Sigmoid colon (tissue), 7 donors: ENCODE results near the gene NKX2-1. TPM values are rescaled to one million over a fixed set of nuclear protein-coding genes. Genes with fewer than 3 reads are reported as not detected.

Experiments
- DNase-seq: peaks from one replicate; pipeline ENCODE4 v3.0.0-alpha.2; 2019
- H3K27ac ChIP-seq, 4 donors: fragments of 200-600 bp; sonication (generic); one replicate each; pipeline ENCODE4 v1.5.1; 2016 to 2019; ENCODE audit warnings: mild to moderate bottlenecking in 1 of 4
- H3K27me3 ChIP-seq, 3 donors: fragments of 200-600 bp; sonication (generic); one replicate each; pipeline ENCODE4 v1.5.1; 2019; ENCODE audit warnings: mild to moderate bottlenecking in 1 of 3
- H3K36me3 ChIP-seq, 4 donors: fragments of 200-600 bp; sonication (generic); one replicate each; pipeline ENCODE4 v1.5.1; 2016 to 2019
- H3K4me1 ChIP-seq, 4 donors: fragments of 200-600 bp; sonication (generic); one replicate each; pipeline ENCODE4 v1.5.1; 2017 to 2019
- H3K4me3 ChIP-seq, 4 donors: fragments of 200-600 bp; sonication (generic); one replicate each; pipeline ENCODE4 v1.5.1; 2017 to 2019; ENCODE audit warnings: mild to moderate bottlenecking in 2 of 4, moderate library complexity in 1 of 4
- H3K9me3 ChIP-seq, 4 donors: fragments of 200-600 bp in 3 of 4; sonication (generic) in 3 of 4; one replicate each; pipeline versions ENCODE4 v1.5.1 to v1.6.1; 2013 to 2019
- EP300 ChIP-seq, 4 donors: sonication (generic); formaldehyde crosslinking; IDR thresholded peaks; one replicate each; pipeline ENCODE4 v1.6.1; 2017; ENCODE audit warnings: antibody characterized with exemption in 4 of 4
- POLR2A ChIP-seq, 2 donors: fragments of 450-650 bp; IDR thresholded peaks; one replicate each; pipeline ENCODE4 v1.6.1; 2016; ENCODE audit warnings: antibody characterized with exemption in 2 of 2, mild to moderate bottlenecking in 2 of 2, moderate library complexity in 2 of 2
- POLR2AphosphoS5 ChIP-seq, 4 donors: sonication (generic); formaldehyde crosslinking; IDR thresholded peaks; one replicate each; pipeline ENCODE4 v1.6.1; 2017; ENCODE audit warnings: antibody characterized with exemption in 4 of 4
- WGBS, 2 donors: extraction: QIAGEN DNeasy Blood & Tissue Kit; methylation state at CpG; one replicate each; pipeline ENCODE4 v1.1.7; 2013; 5-methylcytosine and 5-hydroxymethylcytosine counted together
- intact Hi-C: fragments of 100-400 bp; cut with DNase I; formaldehyde crosslinking; loops from one replicate; pipeline ENCODE4 v1.15.1; 2023
- polyA plus RNA-seq, 3 donors: library from polyadenylated mRNA; stranded (reverse); fragments of 200-250 nt; gene quantifications; one replicate each; pipeline ENCODE4 v1.2.3, GENCODE V29; 2013
- total RNA-seq, 4 donors: library from RNA; depleted of rRNA; stranded (reverse); fragments of >200 nt; gene quantifications; one replicate each; pipeline ENCODE4 v1.1.0, GENCODE V29; 2016
- TF ChIP-seq, protein P1 (sequence below), 4 experiments: fragments of 450-650 bp in 3 of 4; fragments of 200-600 bp in 1 of 4; IDR thresholded peaks; one replicate each; pipeline ENCODE4 v1.5.1; 2016 to 2019; ENCODE audit warnings: antibody characterized with exemption in 4 of 4, mild to moderate bottlenecking in 3 of 4, moderate library complexity in 2 of 4
- donor health status: healthy with polysubstance abuse.
- donor health status: Bipolar disorder and iron deficiency.
- donor health status: healthy.

NKX2-1 gene
- total and polyA plus RNA-seq, 7 donors: not detected

DNA sequence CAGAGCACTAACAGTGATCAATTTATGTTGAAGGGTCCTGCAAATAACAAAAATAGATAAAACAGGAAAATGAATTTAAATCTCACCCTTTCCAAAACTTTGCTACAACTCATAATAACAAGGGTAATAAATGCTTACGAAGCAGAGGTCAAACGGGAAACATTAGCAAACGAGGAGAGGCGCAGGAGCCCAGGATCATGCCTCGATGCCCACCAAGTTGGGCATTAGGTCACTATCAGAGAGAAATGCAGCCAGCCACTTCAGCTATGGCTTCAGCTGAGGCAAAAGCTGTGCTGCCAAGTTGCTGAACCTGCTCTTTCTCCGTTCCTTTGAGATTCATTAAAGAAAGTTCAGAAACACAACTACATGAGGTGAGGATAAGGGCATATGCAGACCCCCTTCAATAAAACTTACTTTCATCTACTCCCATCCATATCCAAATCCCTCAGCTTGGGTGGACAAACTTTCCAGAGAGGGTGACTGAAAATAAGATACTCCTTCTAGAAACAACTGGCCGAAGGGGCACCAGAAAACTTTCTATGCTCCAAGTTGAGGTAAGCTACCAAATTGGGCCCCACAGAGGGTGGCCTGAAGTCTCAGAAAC, 7.9 kb downstream of the NKX2-1 start:
- intact Hi-C loops: no loop called here
- peaks cover 46 to 98% (median 85%) of the 10 kb centered on the region in 3 donors for H3K27me3 ChIP-seq
- DNase-seq: no peak
- no peak overlapping the region for H3K27ac ChIP-seq
- no peak overlapping the region for H3K4me3 ChIP-seq
- no peaks in the 10 kb centered on the region for H3K9me3 ChIP-seq
- TF ChIP-seq, protein P1, sequence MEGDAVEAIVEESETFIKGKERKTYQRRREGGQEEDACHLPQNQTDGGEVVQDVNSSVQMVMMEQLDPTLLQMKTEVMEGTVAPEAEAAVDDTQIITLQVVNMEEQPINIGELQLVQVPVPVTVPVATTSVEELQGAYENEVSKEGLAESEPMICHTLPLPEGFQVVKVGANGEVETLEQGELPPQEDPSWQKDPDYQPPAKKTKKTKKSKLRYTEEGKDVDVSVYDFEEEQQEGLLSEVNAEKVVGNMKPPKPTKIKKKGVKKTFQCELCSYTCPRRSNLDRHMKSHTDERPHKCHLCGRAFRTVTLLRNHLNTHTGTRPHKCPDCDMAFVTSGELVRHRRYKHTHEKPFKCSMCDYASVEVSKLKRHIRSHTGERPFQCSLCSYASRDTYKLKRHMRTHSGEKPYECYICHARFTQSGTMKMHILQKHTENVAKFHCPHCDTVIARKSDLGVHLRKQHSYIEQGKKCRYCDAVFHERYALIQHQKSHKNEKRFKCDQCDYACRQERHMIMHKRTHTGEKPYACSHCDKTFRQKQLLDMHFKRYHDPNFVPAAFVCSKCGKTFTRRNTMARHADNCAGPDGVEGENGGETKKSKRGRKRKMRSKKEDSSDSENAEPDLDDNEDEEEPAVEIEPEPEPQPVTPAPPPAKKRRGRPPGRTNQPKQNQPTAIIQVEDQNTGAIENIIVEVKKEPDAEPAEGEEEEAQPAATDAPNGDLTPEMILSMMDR (IDR thresholded peaks at IDR 0.05): no peak
- TF ChIP-seq POLR2AphosphoS5 (IDR thresholded peaks at IDR 0.05) (no peak), EP300 (IDR thresholded peaks at IDR 0.05) (no peak), POLR2A (IDR thresholded peaks at IDR 0.05) (no peak)
- whole genome bisulfite sequencing, 2 donors: 10 to 11% methylated on average over 7 of the region's 7 CpGs
- peaks cover 0 to 11% (median 7%) of the 10 kb centered on the region in 4 donors for H3K4me1 ChIP-seq
- no peaks in the 10 kb centered on the region for H3K36me3 ChIP-seq

DNA sequence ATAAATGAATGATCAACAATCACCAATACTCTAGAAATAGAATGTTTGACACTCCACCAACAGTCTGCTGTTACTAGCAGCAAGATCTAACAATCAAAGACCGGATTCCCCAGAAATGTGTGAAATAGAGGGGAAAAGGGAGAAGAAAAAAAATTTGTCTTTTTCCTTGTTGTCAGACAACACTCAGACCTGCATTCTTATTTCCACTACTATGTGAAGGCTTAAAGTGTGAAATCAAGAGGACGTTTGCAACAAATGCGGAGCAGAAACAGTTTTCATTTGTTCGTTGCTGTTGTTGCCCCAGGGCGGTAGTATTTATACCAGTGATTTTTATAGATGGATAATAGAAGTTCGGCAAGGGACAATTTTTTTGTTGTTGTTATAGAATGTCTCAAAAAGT, 9.2 kb downstream of the NKX2-1 start:
- 14 to 16% methylated on average over 6 of the region's 6 CpGs for WGBS, 2 donors
- Histone ChIP-seq H3K4me3 (no peak overlapping the region), H3K4me1 (peaks cover 0 to 14% (median 9%) of the 10 kb centered on the region in 4 donors), H3K36me3 (no peaks in the 10 kb centered on the region), H3K27ac (no peak overlapping the region), H3K9me3 (no peaks in the 10 kb centered on the region), H3K27me3 (peaks cover 51 to 98% (median 86%) of the 10 kb centered on the region in 3 donors)
- DNase-seq: no peak
- TF ChIP-seq POLR2AphosphoS5 (IDR thresholded peaks at IDR 0.05): no peak
- no peak for TF ChIP-seq EP300 (IDR thresholded peaks at IDR 0.05)
- TF ChIP-seq POLR2A (IDR thresholded peaks at IDR 0.05): no peak
- TF ChIP-seq, protein P1 (IDR thresholded peaks at IDR 0.05): no peak
- intact Hi-C loops: no loop called here

DNA sequence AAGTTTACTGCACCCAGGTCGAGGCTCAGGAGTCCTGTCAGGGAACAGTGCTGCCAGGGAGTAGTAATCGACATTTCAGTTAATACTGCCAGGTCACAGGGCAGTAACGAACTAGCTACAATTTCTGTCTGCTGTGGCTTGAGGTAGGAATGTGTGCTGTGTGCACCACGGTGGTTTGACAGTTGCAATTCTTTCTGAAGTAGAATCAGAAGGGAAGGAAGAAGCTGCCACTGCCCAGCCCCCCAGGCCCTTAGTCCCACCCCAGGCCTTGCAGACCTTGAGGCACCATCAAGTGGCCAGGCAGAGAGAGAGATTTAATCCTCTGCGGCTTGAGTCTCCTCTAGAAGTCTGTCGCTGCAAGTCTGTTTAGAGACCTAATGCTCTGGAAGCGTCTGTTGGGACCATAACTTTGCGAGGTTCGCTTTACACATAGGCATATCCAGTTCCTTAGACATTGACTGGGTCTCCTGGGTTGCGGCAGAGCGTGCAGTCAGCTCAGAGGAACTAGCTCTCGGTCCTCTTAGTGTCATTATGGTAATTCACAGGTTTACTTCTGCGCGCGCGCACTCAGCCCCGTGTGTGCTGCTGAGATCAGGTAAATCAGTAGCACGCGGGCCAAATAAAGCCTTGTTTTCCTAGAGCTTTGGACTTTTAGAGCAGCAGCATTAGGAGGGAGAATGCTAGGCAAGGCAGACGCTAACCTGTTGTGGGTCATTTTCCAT, 9.8 kb downstream of the NKX2-1 start:
- H3K36me3 ChIP-seq: no peaks in the 10 kb centered on the region
- intact Hi-C loops: no loop called here
- 4 to 5% methylated on average over 20 of the region's 20 CpGs for WGBS, 2 donors
- peaks cover 56 to 98% (median 92%) of the 10 kb centered on the region in 3 donors for H3K27me3 ChIP-seq
- H3K27ac ChIP-seq: no peak overlapping the region
- peaks cover 0 to 20% (median 14%) of the 10 kb centered on the region in 4 donors for H3K4me1 ChIP-seq
- no peak overlapping the region for H3K4me3 ChIP-seq
- TF ChIP-seq POLR2A (IDR thresholded peaks at IDR 0.05) (no peak), POLR2AphosphoS5 (IDR thresholded peaks at IDR 0.05) (no peak), EP300 (IDR thresholded peaks at IDR 0.05) (no peak)
- TF ChIP-seq, protein P1 (IDR thresholded peaks at IDR 0.05): no peak
- DNase-seq: no peak
- H3K9me3 ChIP-seq: no peaks in the 10 kb centered on the region

DNA sequence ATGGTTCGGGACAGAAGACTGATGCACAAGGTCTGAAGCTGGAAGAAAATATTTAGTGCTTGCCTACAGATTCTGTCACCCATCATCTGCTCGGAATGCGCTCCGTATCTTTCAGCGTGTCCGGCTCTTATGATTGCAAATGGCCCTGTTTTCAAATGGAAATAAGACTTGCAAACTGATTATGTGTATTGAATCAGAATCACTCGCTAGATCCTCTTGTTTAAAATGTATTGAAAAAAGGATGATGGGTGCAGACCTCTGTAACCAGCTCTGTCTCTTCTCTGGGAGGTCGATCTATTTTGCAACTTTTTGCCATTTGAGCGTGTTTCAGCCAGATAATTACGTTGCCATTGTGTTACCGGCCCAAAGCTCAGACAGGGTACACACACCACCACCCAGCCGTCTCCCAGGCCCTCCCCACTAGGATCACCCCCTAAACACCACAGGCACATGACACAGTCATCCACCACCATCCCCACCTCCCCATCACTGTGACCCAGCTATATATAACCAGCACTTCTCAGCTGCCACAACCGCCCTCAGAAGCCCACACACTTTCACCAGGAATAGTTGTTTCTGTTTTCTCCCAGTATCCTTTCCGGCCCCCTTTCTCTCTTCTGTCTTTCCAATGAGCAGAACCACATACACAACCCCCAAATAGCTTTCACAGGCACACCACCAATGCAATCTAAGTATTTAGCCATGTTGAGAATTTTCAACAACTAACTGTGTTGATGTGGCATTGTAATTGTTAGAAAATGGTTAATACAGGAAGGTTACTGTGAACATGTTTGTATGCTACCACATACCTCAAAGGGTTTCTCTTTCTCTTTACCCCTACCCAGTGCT, 10.7 kb downstream of the NKX2-1 start:
- Histone ChIP-seq H3K4me1 (peaks cover 0 to 29% (median 20%) of the 10 kb centered on the region in 4 donors), H3K27me3 (peaks cover 55 to 98% (median 92%) of the 10 kb centered on the region in 3 donors), H3K9me3 (no peaks in the 10 kb centered on the region), H3K27ac (no peak overlapping the region), H3K4me3 (no peak overlapping the region), H3K36me3 (no peaks in the 10 kb centered on the region)
- no peak for TF ChIP-seq EP300 (IDR thresholded peaks at IDR 0.05)
- TF ChIP-seq POLR2A (IDR thresholded peaks at IDR 0.05): no peak
- no peak for TF ChIP-seq POLR2AphosphoS5 (IDR thresholded peaks at IDR 0.05)
- TF ChIP-seq, protein P1 (IDR thresholded peaks at IDR 0.05): no peak
- no peak for DNase-seq
- 9 to 23% methylated on average over 14 of the region's 14 CpGs for WGBS, 2 donors
- intact Hi-C loops: no loop called here
